ENCODE results near the gene ART3. TPM values are rescaled to one million over a fixed set of nuclear protein-coding genes. Genes with fewer than 3 reads are reported as not detected.
"Not testable (repeated sequence)": the region's sequence is repeated elsewhere in the genome, so short reads cannot be mapped to it uniquely, and the experiment has no call there.

The ART3 gene
- polyA plus RNA-seq, 3 donors: not detected

DNA sequence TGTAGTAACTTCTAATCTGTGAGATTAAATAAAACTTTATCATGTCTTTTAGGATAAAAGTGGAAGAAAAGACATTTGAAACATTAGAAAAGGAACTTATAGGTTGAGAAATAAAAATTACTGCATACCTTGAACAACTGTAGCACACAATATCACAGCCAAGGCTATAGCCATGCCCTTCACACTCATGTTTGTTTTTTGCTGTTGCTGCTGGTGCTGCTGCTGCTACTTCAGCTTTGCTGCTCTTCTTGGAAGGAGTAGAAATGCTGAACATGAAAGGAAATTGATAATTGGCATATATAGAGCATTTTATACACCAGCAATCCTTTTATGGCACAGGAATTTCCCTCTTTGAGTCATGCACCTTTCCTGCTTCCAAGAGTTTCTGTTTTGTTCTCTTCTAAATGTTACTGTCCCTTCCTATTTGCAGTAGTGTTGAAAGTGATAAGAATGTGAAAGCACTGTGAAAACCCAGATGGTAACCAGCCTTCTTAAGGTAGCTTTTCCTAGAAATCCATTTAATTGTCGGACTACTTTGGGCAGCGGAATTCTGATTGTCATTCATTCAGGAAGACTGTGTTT lies 38.6 kb upstream of the ART3 start, which contains the start of gene CXCL11:
TSS of gene CXCL11 (minus strand) at position 272 of the 582 bp plus-strand sequence. CDS start at position 189, 83 bp downstream.
- Mint-ChIP-seq H3K27ac (peak within 1 kb of the TSS in 2 of 7 donors; percentile 9 to 35), H3K4me1 (peaks cover 17% of the 10 kb centered on the region), H3K27me3 (ENCODE audit: low read depth in 3 of 3) (peaks cover 0 to 2% (median 0%) of the 10 kb centered on the region in 3 donors), H3K36me3 (no peaks in the 10 kb centered on the region), H3K4me3 (no peak within 1 kb of the TSS), H3K9me3 (no peaks in the 10 kb centered on the region)
- H2AFZ ChIP-seq (ENCODE audit: insufficient read depth, low read depth, low read length, poor library complexity, severe bottlenecking): peak within 1 kb of the TSS; percentile 3
- no peak within 1 kb of the TSS for H3K4me3 ChIP-seq (replicated peaks in 1 of 3; ENCODE audit: low read depth in 2 of 3, low read length in 3 of 3)
- H3K4me2 ChIP-seq (replicated peaks; ENCODE audit: extremely low read depth, low read length, poor library complexity, severe bottlenecking): no peak within 1 kb of the TSS
- no peak within 1 kb of the TSS for H3K9ac ChIP-seq (ENCODE audit: insufficient read depth, low read length, poor library complexity, severe bottlenecking)
- peaks cover 11 to 15% of the 10 kb centered on the region in 2 donors for H3K4me1 ChIP-seq (ENCODE audit: control insufficient read depth in 1 of 2, insufficient read depth in 2 of 2, low read length in 2 of 2)
- WGBS (ENCODE audit: insufficient coverage): no CpG with 5 or more reads among the region's 2 CpGs
- H3K27ac ChIP-seq (ENCODE audit: low read depth in 1 of 2, low read length in 2 of 2): no peak within 1 kb of the TSS
- intact Hi-C loops (cut with micrococcal nuclease): no loop called here
- peaks cover 0 to 2% of the 10 kb centered on the region in 2 donors for H3K27me3 ChIP-seq (ENCODE audit: control insufficient read depth in 2 of 2, insufficient read depth in 2 of 2, low read length in 2 of 2)
- H3K36me3 ChIP-seq (replicated peaks in 1 of 2; ENCODE audit: control insufficient read depth in 1 of 2, insufficient read depth in 2 of 2, low read length in 2 of 2): no peaks in the 10 kb centered on the region
- H3K9me3 ChIP-seq (replicated peaks in 1 of 2; ENCODE audit: control insufficient read depth in 1 of 2, insufficient read depth in 1 of 2, low read length in 2 of 2): no peaks in the 10 kb centered on the region
- TF ChIP-seq CTCF (IDR thresholded peaks at IDR 0.05): no peak
- H4K20me1 ChIP-seq (ENCODE audit: insufficient read depth, low read length): no peaks in the 10 kb centered on the region
- peak in 1 of 3 donors; percentile 46 for DNase-seq
- H3K79me2 ChIP-seq (ENCODE audit: insufficient read depth, low read length): no peaks in the 10 kb centered on the region

GRCh38 chr4:76036855-76037254 lies 37.7 kb upstream of the ART3 start:
- Histone ChIP-seq H3K4me2 (replicated peaks; ENCODE audit: extremely low read depth, low read length, poor library complexity, severe bottlenecking) (no peak overlapping the region), H3K79me2 (ENCODE audit: insufficient read depth, low read length) (no peaks in the 10 kb centered on the region), H3K4me1 (ENCODE audit: control insufficient read depth in 1 of 2, insufficient read depth in 2 of 2, low read length in 2 of 2) (peaks cover 11 to 15% of the 10 kb centered on the region in 2 donors), H3K9ac (ENCODE audit: insufficient read depth, low read length, poor library complexity, severe bottlenecking) (no peak overlapping the region), H3K9me3 (replicated peaks in 1 of 2; ENCODE audit: control insufficient read depth in 1 of 2, insufficient read depth in 1 of 2, low read length in 2 of 2) (no peaks in the 10 kb centered on the region), H3K27me3 (ENCODE audit: control insufficient read depth in 2 of 2, insufficient read depth in 2 of 2, low read length in 2 of 2) (peaks cover 2% of the 10 kb centered on the region in 2 donors), H3K4me3 (replicated peaks in 1 of 3; ENCODE audit: low read depth in 2 of 3, low read length in 3 of 3) (no peak overlapping the region), H2AFZ (ENCODE audit: insufficient read depth, low read depth, low read length, poor library complexity, severe bottlenecking) (no peak overlapping the region), H3K36me3 (replicated peaks in 1 of 2; ENCODE audit: control insufficient read depth in 1 of 2, insufficient read depth in 2 of 2, low read length in 2 of 2) (no peaks in the 10 kb centered on the region), H3K27ac (ENCODE audit: low read depth in 1 of 2, low read length in 2 of 2) (no peak overlapping the region), H4K20me1 (ENCODE audit: insufficient read depth, low read length) (no peaks in the 10 kb centered on the region)
- intact Hi-C loops (cut with micrococcal nuclease): no loop called here
- DNase-seq: no peak
- Mint-ChIP-seq H3K36me3 (no peaks in the 10 kb centered on the region), H3K27me3 (ENCODE audit: low read depth in 3 of 3) (peaks cover 0 to 3% (median 2%) of the 10 kb centered on the region in 3 donors), H3K4me3 (no peak overlapping the region), H3K27ac (no peak overlapping the region), H3K4me1 (peaks cover 17% of the 10 kb centered on the region), H3K9me3 (no peaks in the 10 kb centered on the region)
- TF ChIP-seq CTCF (IDR thresholded peaks at IDR 0.05): no peak
- 94% methylated on average over 3 of the region's 3 CpGs for WGBS (ENCODE audit: insufficient coverage)

DNA sequence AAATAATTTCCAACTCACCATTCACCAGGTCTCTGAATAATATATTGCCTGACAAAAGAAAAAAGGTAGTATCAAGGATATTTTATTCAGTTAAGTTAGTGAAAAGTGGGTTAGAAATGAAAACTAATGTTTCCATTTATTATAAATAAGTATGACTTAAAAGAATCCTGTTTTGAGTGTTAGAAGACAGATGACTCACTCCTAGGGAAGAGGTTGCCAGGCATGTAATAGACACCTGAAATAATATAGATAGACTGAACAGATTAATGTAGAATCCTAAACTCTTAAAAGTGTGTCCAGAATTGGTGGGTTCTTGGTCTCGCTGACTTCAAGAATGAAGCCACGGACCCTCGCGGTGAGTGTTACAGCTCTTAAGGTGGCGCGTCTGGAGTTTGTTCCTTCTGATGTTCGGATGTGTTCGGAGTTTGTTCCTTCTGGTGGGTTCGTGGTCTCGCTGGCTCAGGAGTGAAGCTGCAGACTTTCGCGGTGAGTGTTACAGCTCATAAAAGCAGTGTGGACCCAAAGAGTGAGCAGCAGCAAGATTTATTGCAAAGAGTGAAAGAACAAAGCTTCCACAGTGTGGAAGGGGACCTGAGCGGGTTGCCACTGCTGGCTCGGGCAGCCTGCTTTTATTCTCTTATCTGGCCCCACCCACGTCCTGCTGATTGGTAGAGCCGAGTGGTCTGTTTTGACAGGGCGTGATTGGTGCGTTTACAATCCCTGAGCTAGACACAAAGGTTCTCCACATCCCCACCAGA lies 32.1 kb upstream of the ART3 start:
- H3K4me1 Mint-ChIP-seq; H3K27me3 ChIP-seq (ENCODE audit: control insufficient read depth in 2 of 2, insufficient read depth in 2 of 2, low read length in 2 of 2); H3K4me2 ChIP-seq (replicated peaks; ENCODE audit: extremely low read depth, low read length, poor library complexity, severe bottlenecking); H3K4me3 Mint-ChIP-seq; H2AFZ ChIP-seq (ENCODE audit: insufficient read depth, low read depth, low read length, poor library complexity, severe bottlenecking); H3K36me3 Mint-ChIP-seq; H3K4me3 ChIP-seq (replicated peaks in 1 of 3; ENCODE audit: low read depth in 2 of 3, low read length in 3 of 3); intact Hi-C loops (cut with micrococcal nuclease); H3K27ac Mint-ChIP-seq; DNase-seq; H3K36me3 ChIP-seq (replicated peaks in 1 of 2; ENCODE audit: control insufficient read depth in 1 of 2, insufficient read depth in 2 of 2, low read length in 2 of 2); H4K20me1 ChIP-seq (ENCODE audit: insufficient read depth, low read length); H3K79me2 ChIP-seq (ENCODE audit: insufficient read depth, low read length); H3K4me1 ChIP-seq (ENCODE audit: control insufficient read depth in 1 of 2, insufficient read depth in 2 of 2, low read length in 2 of 2); H3K9me3 Mint-ChIP-seq; H3K9me3 ChIP-seq (replicated peaks in 1 of 2; ENCODE audit: control insufficient read depth in 1 of 2, insufficient read depth in 1 of 2, low read length in 2 of 2); H3K27me3 Mint-ChIP-seq (ENCODE audit: low read depth in 3 of 3); H3K9ac ChIP-seq (ENCODE audit: insufficient read depth, low read length, poor library complexity, severe bottlenecking); H3K27ac ChIP-seq (ENCODE audit: low read depth in 1 of 2, low read length in 2 of 2): not testable (repeated sequence)
- WGBS (ENCODE audit: insufficient coverage): no CpG with 5 or more reads among the region's 18 CpGs
